Stimulated activated CD4-positive, alpha-beta T cell treated with anti-CD3 and anti-CD28 coated beads, Interleukin-4, amount 100 ng/mL, for 48 hours (primary cell): ENCODE results near the gene PLAC1.

ENCODE experiments used
- DNase-seq, 2 donors: peaks; one replicate each; pipeline ENCODE4 v3.0.0-alpha.2; 2020; ENCODE audit warnings: low read depth in 2 of 2

The PLAC1 gene, protein sequence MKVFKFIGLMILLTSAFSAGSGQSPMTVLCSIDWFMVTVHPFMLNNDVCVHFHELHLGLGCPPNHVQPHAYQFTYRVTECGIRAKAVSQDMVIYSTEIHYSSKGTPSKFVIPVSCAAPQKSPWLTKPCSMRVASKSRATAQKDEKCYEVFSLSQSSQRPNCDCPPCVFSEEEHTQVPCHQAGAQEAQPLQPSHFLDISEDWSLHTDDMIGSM

DNA sequence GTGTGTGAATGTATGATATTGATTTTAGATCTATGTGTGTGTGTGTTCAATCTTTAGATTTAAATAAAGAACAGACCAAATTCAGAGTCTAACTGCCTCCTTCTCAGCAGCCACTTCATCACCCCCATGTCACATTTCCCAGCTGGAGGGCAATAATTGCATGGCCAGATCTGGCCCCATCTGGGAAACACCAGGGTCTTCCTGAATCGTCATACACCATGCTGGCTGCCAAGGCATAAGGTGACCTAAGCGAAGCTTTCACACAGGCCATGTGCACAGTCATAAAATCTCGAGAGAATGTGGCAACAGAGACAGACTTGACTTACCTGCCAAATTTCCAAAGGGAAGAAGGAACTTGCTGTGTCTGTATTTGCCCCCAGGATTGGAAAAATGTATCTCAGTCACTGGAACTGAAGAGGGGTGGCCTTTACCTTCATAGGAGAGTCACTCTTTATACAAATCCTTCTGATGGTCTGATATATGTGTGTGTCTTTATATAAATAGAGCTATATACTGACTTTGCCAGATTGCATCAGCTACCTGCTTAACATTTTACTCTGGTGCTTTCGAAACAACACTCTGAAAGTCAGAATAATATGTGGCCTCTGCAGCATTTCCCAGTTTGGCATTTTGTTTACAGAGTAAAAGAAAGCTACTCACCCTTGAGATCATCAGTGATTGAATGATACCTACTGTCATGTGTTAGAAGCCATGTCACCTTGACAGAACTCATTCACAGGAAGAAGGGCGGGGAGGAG, at the start of gene PLAC1:
PLAC1 (minus strand) TSS at position 470 of the 758 bp plus-strand sequence. CDS start 91,789 bp downstream, outside the sequence.
- DNase-seq: no peak

DNA sequence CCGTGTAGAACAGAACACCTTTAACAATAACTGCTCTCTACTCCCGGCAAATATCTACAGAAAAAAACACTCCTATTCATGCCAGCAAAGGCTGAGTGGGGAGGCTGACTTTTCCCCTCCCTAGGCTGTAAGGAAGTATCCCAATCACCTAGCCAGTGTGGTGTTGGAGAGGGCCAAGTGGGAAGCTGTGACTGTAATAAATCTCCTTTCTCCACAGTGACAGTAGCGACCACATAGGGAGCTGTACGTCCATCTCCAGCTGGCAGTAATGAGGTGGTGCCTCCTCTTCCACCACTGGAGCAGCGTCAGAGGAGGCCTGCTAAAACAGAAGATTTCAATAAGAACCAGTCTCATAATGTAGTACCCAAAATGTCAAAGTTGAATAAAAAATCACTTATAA, 47.9 kb upstream of the PLAC1 start:
- DNase-seq: no peak

DNA sequence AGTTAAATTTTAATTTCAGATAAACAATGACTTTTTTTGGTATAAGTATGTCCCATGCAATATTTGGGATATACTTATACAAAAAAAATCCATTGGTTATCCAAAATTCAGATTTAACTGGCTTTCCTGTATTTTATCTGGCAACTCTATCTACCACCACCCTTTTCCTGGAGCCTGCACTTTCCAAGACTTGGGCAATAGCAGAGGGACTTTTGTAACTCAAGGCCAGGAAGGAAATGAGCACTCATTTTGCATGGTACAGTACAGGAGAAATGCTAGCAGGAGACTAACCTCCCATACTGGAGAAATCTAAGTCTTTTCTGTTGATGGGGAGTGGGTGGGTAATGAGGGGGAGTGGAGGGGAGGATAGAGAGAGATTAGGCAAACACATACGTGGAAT, 37.7 kb upstream of the PLAC1 start:
- no peak for DNase-seq

DNA sequence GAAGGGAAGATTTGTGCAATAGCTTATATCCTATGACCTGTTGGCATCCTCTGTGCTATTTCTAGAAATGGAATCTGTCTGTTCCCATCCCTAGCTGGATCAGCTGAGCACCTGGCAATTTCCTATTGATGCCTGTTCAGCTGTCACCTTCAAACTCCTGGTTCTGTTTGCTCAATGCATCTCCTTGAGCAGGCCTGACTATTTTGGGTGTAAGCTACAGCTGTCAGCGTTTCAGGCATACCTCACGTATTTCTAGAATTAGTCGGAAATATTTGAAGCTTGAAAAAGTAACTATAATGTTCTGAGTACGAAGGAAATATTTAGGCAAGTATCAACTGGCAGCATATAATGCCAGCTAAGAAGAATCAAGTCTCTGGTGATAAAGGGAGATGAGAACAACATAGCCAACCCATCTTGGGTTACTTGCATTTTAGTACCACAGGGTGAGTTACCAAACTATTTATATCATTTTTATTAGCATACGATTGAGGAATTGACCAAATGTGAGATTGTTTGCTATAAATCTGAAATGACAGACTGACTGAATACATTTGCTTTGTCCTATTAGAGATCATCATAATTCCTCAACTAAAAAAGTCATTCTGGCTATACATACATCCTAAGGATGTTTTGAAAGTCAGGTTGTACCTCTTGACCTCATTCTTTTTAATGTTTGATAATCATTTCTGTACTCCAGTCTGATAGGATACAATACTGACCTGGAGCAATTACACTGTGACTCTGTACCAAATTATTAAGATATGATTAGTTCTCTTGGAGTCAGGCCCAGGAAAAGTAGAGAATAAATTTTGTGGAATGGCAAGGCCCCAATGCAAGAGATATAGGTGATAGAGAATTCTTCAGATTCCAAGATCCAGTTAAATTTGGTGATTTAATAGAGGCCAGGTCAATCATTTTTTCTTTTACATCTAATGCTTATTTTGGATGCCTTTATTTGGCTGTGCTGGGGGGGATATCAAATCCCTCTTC, 36.4 kb upstream of the PLAC1 start:
- DNase-seq: no peak

DNA sequence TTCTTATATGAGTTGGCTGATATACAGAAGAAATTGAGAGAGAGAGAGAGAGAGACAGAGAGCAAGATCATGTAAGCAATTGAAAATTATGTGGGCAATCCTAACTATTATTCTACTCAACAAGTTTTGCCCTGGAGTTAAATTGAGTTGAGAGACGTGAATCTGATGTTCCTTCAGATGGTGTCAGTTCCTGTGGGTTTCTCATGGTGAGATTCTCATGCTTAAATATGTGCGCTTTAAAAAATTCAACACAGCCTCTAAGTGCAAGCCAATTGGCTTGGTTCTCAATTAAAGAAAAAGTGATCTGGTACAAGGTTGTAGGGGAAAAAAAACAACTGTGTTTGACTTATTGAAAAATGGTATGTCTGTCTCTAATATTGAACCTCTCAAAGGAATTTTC, 35.4 kb upstream of the PLAC1 start:
- DNase-seq: no peak

DNA sequence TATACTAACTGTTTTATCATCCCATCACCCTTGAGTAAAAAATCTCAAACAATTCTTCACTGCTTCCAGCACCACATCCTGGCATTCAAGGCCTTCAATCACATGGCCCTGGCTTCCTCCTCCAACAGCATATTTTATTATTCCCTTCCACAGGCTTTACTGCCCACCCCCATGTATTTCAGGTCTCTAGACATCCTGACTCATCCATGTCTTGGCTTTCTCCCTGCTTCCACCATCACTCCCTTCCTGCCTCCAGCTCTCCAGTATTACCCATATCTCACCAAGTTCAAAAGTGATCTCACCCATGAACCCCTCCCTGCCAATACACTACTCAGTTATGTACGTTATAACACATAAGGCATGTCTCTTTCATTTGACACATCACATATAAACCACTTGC, 34.7 kb upstream of the PLAC1 start:
- no peak for DNase-seq

DNA sequence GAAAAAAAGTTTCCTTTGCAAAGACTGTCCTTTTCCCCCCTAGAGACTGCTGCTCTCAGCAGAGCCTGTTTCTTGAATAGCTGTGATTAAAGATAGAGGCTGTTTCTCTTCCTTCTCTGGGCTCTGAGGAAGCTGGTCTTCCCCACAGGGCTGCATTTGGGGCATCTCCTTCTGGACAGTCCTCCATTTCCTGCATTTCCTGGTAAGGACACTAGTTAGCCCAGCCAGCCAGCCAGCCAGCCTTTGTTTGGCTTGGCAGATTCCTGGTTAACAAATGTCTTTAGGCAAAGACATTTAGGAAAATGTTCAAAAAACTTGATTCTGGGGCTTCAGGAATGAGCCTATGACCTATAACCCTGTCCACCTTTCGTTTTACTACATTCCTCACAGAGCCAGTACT, 34.0 kb upstream of the PLAC1 start:
- DNase-seq: no peak

DNA sequence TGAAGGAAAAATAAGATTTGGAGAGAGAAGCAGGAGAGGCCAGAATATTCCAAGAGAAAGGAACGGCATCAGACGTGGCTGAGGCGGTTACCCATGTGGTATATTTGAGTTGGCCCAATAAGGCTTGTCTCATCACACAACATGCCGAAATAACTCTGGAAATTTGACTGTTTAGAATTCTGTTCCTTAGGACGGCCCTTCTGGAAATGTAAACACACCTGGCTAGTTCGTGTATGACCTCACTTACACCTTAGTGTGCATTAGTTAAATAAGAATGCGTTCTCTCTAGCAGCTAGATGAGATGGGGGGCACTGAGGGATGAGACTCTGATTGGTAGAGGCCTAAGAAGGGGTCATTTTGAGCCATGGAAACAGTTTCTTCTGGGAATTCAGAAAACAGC, 33.2 kb upstream of the PLAC1 start:
- DNase-seq: no peak

DNA sequence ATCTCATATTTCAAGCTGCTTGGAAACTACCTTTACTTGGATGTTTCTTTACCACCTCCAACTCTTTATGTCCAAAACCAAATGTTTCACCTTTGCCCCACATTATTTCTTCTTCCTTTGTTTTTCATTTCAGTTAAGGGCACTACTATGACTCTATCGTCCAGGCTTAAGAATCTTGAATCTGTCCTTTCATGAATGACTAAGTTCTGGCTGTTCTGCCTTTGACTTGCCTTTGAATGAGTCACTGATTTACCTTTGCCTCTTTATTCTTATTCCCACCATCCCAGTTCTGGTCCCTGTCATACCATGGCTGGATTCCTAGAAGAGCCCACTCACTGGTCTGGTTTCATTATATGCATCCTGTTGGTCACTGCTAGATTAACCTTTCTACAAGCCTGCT, 30.6 kb upstream of the PLAC1 start:
- DNase-seq: no peak

DNA sequence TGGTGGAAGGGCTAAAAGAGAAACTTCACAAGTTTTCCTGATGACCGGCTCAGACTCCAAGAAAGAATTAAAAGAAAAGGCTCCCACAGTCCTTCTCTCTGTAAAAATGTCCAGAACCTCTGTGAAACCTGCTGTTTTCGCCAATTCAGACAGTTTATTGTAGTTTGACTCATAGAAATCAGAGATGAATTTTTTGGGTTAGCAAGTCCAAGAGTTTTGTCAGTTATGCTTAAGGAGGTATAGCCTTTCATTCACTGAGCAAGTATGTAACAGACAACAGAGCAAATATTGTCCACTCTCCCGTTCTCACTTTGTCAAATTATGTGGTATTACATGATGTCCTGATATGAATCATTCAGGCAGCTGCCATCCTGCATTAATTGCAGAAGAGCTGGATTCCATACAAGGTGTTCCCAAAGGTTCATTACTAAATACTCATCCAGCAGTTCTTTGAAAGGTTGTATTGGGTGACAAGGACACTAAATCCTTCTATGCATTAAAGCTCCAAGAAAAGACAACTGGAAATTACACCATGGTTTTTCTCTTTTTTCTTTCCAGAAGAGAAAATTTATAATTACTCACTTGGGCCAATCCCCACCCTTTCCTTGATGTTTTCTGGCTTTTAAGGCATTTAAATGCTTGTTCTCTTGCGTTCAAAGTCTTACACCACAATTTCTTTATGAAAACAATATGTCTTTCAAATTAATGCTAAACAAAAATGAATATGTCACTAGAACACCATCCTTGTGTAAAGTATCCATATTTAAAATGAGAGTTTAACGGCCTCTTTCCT, 30.0 kb upstream of the PLAC1 start:
- DNase-seq: no peak

DNA sequence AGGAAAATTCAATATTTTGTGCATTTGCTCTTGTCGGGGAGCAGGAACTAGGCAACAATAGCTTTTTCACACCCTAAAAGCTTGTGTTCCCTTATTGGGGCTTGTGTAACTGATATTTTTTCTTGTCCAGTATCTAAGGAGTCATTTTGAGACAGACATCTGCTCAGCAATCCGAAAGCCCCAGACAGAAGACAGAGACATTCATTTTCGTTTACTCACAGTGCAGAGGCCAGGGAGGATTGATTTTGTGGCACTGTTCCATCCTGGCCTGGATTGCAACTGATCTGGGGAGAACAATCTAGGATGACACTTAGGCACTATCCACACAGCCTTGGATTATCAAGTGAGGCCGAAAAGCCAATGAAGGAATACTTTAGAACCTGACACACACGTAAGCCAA, 27.4 kb upstream of the PLAC1 start:
- DNase-seq: no peak

DNA sequence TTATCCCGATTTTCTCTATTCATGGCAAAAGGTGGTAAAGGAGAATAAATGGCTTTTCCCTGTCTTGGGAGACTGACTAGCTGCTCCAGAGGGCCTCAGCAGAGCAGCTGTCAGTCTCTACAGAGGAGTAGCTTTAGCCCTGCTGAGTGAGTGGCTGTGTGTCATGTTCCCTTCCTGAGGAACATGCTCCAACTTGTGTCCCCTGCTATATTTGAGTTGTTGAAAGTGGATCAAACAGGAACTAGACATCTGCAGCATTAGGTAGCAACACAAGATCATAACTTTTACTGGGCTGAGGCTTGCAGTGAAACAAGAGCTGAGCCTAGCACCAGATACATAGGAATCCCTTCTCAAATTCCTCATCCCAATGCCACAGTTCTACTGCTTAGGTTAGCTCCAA, 26.7 kb upstream of the PLAC1 start:
- no peak for DNase-seq

DNA sequence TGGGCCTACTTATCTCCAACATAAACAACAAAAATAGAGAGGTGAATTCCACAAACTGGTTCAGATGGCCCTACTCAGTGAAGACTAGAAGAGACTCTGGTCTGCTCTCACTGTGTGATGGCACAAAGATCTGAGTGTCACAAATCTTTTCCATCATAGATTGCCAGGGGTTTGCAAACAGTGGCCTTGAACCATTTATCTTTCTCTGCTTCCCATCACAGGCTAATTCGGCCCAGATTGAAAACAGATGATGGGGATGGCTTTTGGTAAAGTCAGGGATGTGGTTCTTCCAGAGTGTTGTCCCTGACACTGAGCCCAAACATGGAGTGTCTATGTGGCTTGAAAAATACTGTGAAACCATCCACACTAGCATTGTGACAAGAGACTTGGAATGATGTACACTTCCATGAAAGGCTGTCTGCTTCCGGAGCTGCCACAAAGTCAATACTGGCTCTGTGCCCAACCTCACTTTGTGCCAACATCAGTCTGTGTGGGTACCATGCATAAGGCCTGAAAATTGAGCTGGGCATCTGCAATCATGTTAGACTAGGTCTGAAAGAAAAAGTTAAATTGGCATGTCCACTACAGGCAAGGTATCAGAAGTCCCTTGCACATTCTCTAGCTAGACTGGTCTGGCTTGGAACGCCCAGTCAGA, 25.2 kb upstream of the PLAC1 start:
- DNase-seq: no peak

DNA sequence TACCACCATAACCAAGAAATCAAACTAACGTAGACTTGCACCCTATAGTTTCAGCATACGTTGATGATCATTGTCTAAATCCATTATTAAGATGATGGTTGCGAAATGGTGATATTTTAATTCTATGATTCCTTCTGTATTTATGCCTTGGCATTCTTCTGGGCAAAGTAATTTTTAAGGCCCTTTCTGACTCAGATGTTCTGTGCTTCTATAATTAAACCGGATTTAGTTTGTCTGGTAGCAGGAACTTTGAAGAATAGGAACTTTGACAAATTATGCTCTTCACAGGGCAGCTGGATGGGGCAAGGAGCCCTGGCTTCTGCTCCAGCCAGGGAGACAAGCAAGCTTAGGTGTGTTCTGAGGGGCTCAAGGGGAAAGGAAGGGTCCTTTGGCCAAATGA, 23.8 kb upstream of the PLAC1 start:
- DNase-seq: no peak

DNA sequence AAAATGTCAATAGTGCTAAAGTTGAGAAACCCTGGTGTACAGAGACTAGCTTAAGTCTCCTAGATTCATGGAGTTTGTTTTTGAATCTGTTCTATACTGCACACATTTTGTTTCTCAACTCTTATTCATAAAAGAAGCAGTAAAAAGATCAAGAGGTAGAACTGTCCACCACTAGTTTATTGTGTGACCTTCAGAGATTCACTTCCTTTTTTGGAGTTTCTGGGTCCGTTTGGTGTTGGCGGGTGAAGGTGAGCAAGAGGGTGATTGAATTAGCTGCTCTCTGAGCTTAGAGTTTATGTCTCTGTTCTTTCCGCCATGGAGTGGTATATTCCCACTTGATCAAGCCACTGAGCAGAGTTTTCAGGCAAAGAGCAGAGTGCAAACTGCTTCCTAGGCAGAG, 21.4 kb upstream of the PLAC1 start:
- no peak for DNase-seq

DNA sequence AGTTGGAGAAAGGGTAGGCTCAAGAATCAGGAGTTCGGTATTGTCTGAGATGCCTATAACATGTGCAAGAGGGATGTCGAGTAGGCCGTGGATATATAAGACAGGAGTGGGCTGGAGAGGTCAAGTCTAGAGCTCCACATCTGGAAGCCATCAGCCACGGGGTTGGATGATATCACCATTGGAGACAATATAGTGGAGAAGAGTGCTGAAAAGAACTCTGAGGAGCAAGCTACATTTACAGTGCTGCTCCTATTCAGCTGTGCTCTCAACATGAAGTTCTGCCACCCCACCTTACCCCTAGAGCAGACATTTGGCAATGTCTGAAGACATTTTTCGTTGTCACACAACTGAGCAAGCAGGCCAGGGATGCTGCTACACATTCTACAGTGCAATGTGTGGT, 20.9 kb upstream of the PLAC1 start:
- DNase-seq: no peak

DNA sequence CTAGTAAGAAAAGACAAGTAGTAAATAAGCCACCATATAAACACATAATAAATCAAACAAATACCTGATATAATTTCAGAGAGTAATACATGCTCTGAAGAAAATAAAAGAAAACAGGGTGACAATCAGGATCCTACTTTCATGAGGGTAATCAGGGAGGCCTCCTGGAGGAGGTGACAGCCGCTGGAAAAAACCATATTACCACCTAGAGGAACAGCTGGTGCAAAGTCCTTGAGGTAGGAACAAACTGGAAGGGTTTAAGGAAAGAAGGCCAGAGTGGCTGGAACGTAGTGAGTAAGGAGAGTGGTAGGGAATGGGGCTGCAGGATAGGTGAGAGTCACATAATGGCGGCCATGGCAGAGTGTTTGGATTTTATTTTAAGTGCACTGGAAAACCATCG, 19.1 kb upstream of the PLAC1 start:
- no peak for DNase-seq

DNA sequence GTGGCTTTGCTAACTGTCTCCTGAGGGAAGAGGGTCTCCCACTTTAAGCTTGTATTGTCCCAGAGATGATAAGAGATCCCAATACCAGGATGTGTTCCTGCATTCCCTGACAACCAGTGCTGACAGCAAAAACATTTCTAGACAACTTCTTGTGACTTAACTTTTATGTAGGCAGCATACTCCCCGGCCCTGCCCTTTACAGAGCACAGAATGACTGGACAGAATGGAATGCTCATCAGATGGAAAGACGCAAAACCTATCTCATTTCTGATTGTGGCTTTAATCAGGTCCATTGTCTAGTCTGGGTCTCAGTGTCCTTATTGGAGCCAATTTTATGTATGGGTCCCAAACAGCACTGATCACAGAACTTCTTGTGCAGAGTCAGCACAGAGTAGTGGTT, 18.2 kb upstream of the PLAC1 start:
- DNase-seq: no peak

DNA sequence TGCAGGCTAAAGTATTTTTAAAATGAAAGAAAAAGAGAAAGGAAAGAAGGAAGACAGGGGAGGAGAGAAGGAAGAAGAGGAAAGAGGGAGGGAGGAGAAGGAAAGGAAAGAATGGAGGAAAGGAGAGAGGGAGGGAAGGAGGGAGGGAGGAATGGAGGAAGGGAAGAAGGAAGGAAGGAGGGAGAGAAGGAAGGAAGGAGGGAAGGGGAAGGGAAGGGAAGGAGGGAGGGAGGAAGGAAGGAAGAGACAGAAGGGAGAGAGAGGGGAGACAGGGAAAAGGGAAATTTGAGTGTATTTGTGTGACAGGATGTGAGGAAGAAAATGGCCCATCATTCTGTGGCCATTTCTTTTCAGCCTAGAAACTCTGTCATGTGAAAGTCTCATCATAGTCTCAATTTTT, 14.9 kb upstream of the PLAC1 start:
- DNase-seq: no peak

DNA sequence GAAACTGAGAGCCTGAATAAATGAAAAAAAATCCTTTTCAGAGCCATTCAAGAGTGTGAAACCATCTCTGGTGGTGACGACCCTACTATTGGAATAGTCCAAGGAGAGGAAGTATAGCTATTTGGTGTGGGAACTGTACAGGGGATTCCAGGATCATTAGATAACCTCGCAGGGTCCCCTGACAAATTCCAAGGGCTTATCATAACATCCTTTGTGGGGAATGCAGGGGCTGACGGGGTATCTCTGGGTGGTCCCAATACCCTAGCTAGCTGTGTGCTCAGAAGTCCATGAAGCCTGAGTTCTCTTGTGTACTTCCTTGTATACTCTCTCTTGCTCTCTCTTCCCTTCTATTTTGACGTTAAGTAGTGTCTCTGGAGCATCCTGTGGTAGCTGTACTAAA, 13.8 kb upstream of the PLAC1 start:
- no peak for DNase-seq

DNA sequence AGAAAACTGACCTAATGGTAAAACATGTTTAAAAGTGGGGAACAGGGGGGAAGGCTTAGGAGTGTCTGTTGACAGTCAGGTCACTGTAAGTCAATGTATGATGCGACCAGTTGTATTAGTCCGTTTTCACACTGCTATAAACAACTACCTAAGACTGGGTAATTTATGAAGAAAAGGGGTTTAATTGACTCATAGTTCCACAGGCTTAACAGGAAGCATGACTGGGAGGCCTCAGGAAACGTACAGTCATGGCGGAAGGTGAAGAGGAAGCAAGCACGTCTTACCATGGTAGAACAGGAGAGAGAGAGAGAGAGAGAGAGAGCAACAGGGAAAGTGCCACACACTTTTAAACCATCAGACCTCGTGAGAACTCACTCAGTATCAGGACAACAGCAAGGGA, 13.0 kb upstream of the PLAC1 start:
- DNase-seq: peak in 1 of 2 donors; percentile 2
